Type B pancreatic cell (in vitro differentiated cells): ENCODE data around the gene CEMIP. TPM values are rescaled to one million over a fixed set of nuclear protein-coding genes. Genes with fewer than 3 reads are reported as not detected.

Experiments
- DNase-seq: peaks from one replicate; pipeline ENCODE4 v3.0.0; 2021; ENCODE audit warnings: mixed read lengths; ENCODE audit not compliant: unreplicated experiment; ENCODE audit errors: extremely low spot score
- H3K27ac Mint-ChIP-seq: 2 replicates; pipeline ENCODE4 v1.8.0; 2021; ENCODE audit warnings: mild to moderate bottlenecking, mixed read lengths
- H3K27me3 Mint-ChIP-seq: 2 replicates; pipeline ENCODE4 v1.8.0; 2021; ENCODE audit warnings: mixed read lengths
- H3K36me3 Mint-ChIP-seq: 2 replicates; pipeline ENCODE4 v1.8.0; 2021; ENCODE audit warnings: mixed read lengths
- H3K4me1 Mint-ChIP-seq: one replicate; pipeline ENCODE4 v1.8.0; 2021; ENCODE audit warnings: mixed read lengths; ENCODE audit not compliant: unreplicated experiment
- H3K4me3 Mint-ChIP-seq: 2 replicates; pipeline ENCODE4 v1.8.0; 2021; ENCODE audit warnings: mild to moderate bottlenecking, mixed read lengths
- H3K9me3 Mint-ChIP-seq: 2 replicates; pipeline ENCODE4 v1.8.0; 2021; ENCODE audit warnings: mixed read lengths
- total RNA-seq: library from RNA; stranded (reverse); gene quantifications from 2 replicates; pipeline ENCODE4 v1.2.1, GENCODE V29; 2021; ENCODE audit warnings: low replicate concordance
- TF ChIP-seq, protein P1 (sequence below): fragments of 200-600 bp; sonication (generic); conservative IDR thresholded peaks from 2 replicates; pipeline ENCODE4 v1.5.0; 2021; ENCODE audit warnings: antibody characterized with exemption, mild to moderate bottlenecking

The CEMIP gene
- total RNA-seq, 1 donor from 2014 or later, result 16.4 TPM

DNA sequence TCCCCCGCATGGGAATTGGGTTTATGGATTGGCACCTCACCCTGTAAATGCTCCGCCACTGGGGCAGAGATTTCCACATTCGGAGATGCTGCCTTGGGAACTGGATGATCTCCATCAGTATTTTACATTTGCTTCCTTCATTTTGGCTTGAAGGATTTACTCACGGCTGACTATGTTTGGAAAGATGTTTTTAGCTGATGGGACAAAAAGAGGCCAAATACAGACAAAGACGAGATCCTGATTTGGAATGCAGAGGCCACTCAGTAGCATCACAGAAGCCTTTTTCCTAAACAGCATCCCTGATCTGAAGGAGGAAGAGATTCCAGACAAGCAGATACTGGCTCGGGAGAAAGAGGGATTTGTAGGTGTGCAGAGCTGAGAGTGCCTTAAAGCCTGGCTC, 133.5 kb downstream of the CEMIP start:
- H3K27ac Mint-ChIP-seq, result no peak overlapping the region
- TF ChIP-seq, protein P1, sequence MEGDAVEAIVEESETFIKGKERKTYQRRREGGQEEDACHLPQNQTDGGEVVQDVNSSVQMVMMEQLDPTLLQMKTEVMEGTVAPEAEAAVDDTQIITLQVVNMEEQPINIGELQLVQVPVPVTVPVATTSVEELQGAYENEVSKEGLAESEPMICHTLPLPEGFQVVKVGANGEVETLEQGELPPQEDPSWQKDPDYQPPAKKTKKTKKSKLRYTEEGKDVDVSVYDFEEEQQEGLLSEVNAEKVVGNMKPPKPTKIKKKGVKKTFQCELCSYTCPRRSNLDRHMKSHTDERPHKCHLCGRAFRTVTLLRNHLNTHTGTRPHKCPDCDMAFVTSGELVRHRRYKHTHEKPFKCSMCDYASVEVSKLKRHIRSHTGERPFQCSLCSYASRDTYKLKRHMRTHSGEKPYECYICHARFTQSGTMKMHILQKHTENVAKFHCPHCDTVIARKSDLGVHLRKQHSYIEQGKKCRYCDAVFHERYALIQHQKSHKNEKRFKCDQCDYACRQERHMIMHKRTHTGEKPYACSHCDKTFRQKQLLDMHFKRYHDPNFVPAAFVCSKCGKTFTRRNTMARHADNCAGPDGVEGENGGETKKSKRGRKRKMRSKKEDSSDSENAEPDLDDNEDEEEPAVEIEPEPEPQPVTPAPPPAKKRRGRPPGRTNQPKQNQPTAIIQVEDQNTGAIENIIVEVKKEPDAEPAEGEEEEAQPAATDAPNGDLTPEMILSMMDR, result no peak
- H3K9me3 Mint-ChIP-seq, result peaks cover 5% of the 10 kb centered on the region
- H3K4me1 Mint-ChIP-seq, result no peaks in the 10 kb centered on the region
- H3K4me3 Mint-ChIP-seq, result no peak overlapping the region
- no peaks in the 10 kb centered on the region for H3K27me3 Mint-ChIP-seq
- no peak for DNase-seq
- H3K36me3 Mint-ChIP-seq, result peaks cover 6% of the 10 kb centered on the region

DNA sequence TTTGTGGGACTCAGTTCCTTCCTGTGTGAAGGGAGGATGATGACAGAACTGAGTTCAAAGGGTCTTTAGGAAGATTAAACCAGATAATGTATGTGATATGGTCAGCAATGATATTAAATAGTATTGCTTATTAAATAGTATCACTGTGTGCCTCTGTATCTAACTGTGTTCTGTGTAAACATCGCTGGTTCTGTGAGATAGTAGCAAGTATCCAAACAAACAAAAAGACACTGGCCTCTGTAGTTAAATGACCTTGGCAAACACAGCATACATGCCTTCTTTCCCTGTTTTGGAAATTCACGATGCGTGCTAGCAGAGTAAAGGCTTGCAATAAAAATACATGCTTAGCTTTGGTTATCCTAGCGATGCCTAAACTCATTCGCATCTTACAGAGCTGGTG, 134.4 kb downstream of the CEMIP start:
- H3K9me3 Mint-ChIP-seq, result peaks cover 5% of the 10 kb centered on the region
- H3K27ac Mint-ChIP-seq, result no peak overlapping the region
- no peaks in the 10 kb centered on the region for H3K27me3 Mint-ChIP-seq
- TF ChIP-seq, protein P1, result no peak
- H3K4me3 Mint-ChIP-seq, result no peak overlapping the region
- no peak for DNase-seq
- no peaks in the 10 kb centered on the region for H3K4me1 Mint-ChIP-seq
- peaks cover 6% of the 10 kb centered on the region for H3K36me3 Mint-ChIP-seq

DNA sequence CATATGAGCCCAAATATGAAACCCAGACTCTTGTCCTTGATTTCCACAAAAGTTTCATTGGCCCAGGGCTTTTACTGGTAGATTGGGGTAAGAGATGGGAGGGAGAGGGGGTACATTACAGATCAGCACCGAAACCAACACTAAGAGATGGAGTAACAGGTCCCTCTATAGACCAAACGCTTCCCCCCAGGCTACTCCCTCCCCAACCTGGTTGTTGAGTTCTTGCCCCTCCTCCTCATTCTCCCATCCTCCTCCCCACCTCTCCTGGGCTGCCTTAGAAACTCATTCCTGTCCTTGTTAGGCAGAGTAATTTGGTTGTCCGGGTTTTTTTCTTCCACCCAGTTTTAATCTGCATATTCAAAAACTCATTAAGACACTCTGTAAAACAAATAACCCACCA, 136.3 kb downstream of the CEMIP start:
- Mint-ChIP-seq H3K36me3 (no peaks in the 10 kb centered on the region), H3K9me3 (no peaks in the 10 kb centered on the region), H3K4me3 (no peak overlapping the region), H3K4me1 (no peaks in the 10 kb centered on the region), H3K27me3 (no peaks in the 10 kb centered on the region), H3K27ac (no peak overlapping the region)
- TF ChIP-seq, protein P1, result no peak
- DNase-seq, result no peak

DNA sequence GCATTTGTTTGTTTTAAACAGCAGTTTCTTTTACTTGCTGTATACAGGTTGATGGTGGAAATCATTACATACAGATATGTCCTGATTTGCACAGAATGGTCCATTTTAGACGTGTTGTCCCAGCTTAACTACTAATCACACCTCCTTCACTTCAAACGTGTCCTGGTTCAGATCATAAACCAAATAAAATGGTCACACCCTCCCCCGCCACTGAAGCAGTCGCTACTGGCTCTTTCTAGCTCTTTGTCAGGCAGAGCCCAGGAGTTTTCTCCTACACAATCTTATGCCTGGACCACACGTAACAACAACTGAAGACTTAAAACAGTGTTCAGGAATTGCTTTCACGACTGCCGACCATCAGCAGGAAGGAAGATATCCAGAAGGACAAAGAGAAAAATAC, 136.9 kb downstream of the CEMIP start:
- H3K36me3 Mint-ChIP-seq, result no peaks in the 10 kb centered on the region
- DNase-seq, result no peak

DNA sequence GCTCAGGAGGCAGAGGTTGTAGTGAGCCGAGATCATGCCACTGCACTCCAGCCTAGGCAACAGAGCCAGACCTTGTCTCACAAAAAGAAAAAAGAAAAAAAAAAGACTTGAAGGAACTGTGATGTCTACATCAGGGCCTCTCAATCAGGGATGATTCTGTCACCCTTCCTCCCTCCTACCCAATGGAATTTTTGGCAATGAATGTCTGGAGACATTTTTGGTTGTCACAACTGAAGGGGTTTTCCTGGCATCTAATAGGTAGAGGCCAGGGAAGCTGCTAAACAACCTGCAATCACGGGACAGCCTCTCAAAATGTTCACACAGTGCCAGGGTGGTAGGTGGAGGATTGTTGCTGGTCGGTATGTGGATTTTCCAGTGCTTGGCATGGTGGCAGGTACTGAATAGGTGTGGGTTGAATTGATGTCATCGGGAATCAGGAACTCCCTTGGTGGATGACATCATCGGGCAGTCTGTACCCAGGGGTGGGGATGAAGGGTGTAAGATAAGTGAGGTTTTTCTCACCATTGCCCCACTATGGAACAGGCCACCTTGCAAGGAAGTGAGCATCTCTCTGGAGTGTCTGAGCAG, 139.1 kb downstream of the CEMIP start:
- H3K4me3 Mint-ChIP-seq, result no peak overlapping the region
- no peak for DNase-seq
- no peaks in the 10 kb centered on the region for H3K27me3 Mint-ChIP-seq
- H3K27ac Mint-ChIP-seq, result no peak overlapping the region
- no peaks in the 10 kb centered on the region for H3K4me1 Mint-ChIP-seq
- no peaks in the 10 kb centered on the region for H3K9me3 Mint-ChIP-seq
- TF ChIP-seq, protein P1, result no peak
- H3K36me3 Mint-ChIP-seq, result peaks cover 6% of the 10 kb centered on the region

More for the DNA sequence above, 136.9 kb downstream of the CEMIP start:
- Mint-ChIP-seq H3K9me3 (no peaks in the 10 kb centered on the region), H3K27ac (no peak overlapping the region), H3K4me1 (no peaks in the 10 kb centered on the region), H3K4me3 (no peak overlapping the region), H3K27me3 (no peaks in the 10 kb centered on the region)
- TF ChIP-seq, protein P1, result no peak

DNA sequence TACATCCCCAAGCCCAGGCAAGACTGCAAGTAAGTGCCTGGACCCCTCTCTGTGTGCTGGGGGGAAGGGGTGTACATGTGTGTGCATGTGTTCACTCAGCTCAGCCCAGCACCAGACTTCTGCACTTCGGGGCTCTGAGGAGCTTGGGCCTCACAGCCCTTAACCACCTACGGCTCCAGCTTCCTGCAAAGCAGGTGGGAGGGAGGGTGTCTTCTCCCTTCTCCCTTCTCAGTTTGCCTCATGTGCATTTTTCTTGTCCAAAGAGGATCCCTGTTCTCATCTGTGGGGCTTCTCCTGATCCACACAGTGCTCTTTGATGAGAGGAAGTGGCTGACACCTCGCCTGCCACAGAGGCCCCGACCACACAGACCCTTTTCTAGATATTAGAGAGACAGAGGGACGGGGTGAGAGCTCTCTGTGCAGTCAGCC, 141.1 kb downstream of the CEMIP start:
- Mint-ChIP-seq H3K4me3 (no peak overlapping the region), H3K9me3 (no peaks in the 10 kb centered on the region), H3K27me3 (no peaks in the 10 kb centered on the region), H3K4me1 (no peaks in the 10 kb centered on the region), H3K36me3 (peaks cover 6% of the 10 kb centered on the region), H3K27ac (no peak overlapping the region)
- TF ChIP-seq, protein P1, result no peak
- DNase-seq, result no peak
